H9 (cell line): Measurements from ENCODE around the gene DNAJB5. TPM values are rescaled to one million over a fixed set of nuclear protein-coding genes. Genes with fewer than 3 reads are reported as not detected.

Source experiments
- DNase-seq: peaks from one replicate; pipeline ENCODE4 v3.0.0-alpha.2; 2017
- H2AFZ ChIP-seq: one replicate; pipeline ENCODE4 v1.6.1; 2013; ENCODE audit warnings: mild to moderate bottlenecking, low read length, control low read depth, moderate library complexity
- H2AK5ac ChIP-seq: 2 replicates; pipeline ENCODE4 v1.6.1; 2013; ENCODE audit warnings: low read length, control low read depth, mixed read lengths; ENCODE audit not compliant: insufficient read length
- H2BK120ac ChIP-seq: one replicate; pipeline ENCODE4 v1.6.1; 2013; ENCODE audit warnings: low read depth, mild to moderate bottlenecking, low read length, control low read depth, inconsistent platforms; ENCODE audit not compliant: poor library complexity, severe bottlenecking
- H2BK12ac ChIP-seq: 2 replicates; pipeline ENCODE4 v1.6.1; 2013; ENCODE audit warnings: low read length, control low read depth, mixed read lengths, low read depth; ENCODE audit not compliant: insufficient read length
- H2BK15ac ChIP-seq: 2 replicates; pipeline ENCODE4 v1.6.1; 2013; ENCODE audit warnings: low read depth, low read length, control low read depth
- H2BK20ac ChIP-seq: one replicate; pipeline ENCODE4 v1.6.1; 2013; ENCODE audit warnings: low read depth, mild to moderate bottlenecking, low read length, control low read depth, inconsistent platforms; ENCODE audit not compliant: poor library complexity, severe bottlenecking
- H2BK5ac ChIP-seq: 2 replicates; pipeline ENCODE4 v1.6.1; 2013; ENCODE audit warnings: low read length, control low read depth, mixed read lengths; ENCODE audit not compliant: insufficient read length
- H3K14ac ChIP-seq: 2 replicates; pipeline ENCODE4 v1.6.1; 2013; ENCODE audit warnings: low read length, control low read depth; ENCODE audit not compliant: insufficient read depth
- H3K18ac ChIP-seq: 2 replicates; pipeline ENCODE4 v1.6.1; 2013; ENCODE audit warnings: low read depth, mild to moderate bottlenecking, mixed read lengths, low read length, control low read depth; ENCODE audit not compliant: insufficient read length
- H3K23ac ChIP-seq: 2 replicates; pipeline ENCODE4 v1.6.1; 2013; ENCODE audit warnings: low read length, control low read depth, mixed read lengths, low read depth; ENCODE audit not compliant: insufficient read length
- H3K23me2 ChIP-seq: 2 replicates; pipeline ENCODE4 v1.6.1; 2013; ENCODE audit warnings: low read depth, mild to moderate bottlenecking, mixed read lengths, low read length, control low read depth; ENCODE audit not compliant: insufficient read length, poor library complexity, severe bottlenecking
- H3K27ac ChIP-seq: 2 replicates; pipeline ENCODE4 v1.5.1; 2013; ENCODE audit warnings: low read length, control low read depth, mixed read lengths, low read depth; ENCODE audit not compliant: insufficient read length
- H3K27me3 ChIP-seq: 2 replicates; pipeline ENCODE4 v1.6.1; 2013; ENCODE audit warnings: low read length, control low read depth, inconsistent platforms; ENCODE audit not compliant: insufficient read depth
- H3K4ac ChIP-seq: 2 replicates; pipeline ENCODE4 v1.6.1; 2013; ENCODE audit warnings: low read depth, mild to moderate bottlenecking, control low read depth, inconsistent platforms, low read length, moderate library complexity
- H3K4me1 ChIP-seq: 2 replicates; pipeline ENCODE4 v1.6.1; 2013; ENCODE audit warnings: low read length, control low read depth, inconsistent platforms; ENCODE audit not compliant: insufficient read depth
- H3K4me2 ChIP-seq: 2 replicates; pipeline ENCODE4 v1.6.1; 2013; ENCODE audit warnings: low read length, control low read depth, mixed read lengths; ENCODE audit not compliant: insufficient read length, insufficient read depth
- H3K56ac ChIP-seq: 2 replicates; pipeline ENCODE4 v1.6.1; 2013; ENCODE audit warnings: low read depth, mild to moderate bottlenecking, mixed read lengths, low read length, control low read depth; ENCODE audit not compliant: insufficient read length
- H3K79me1 ChIP-seq: 2 replicates; pipeline ENCODE4 v1.6.1; 2013; ENCODE audit warnings: low read depth, mild to moderate bottlenecking, moderate library complexity, low read length, control low read depth, inconsistent platforms; ENCODE audit not compliant: insufficient read depth, poor library complexity, severe bottlenecking
- H3K79me2 ChIP-seq: 2 replicates; pipeline ENCODE4 v1.6.1; 2013; ENCODE audit warnings: low read length, control low read depth, inconsistent platforms; ENCODE audit not compliant: insufficient read depth
- H3K9ac ChIP-seq: 2 replicates; pipeline ENCODE4 v1.6.1; 2013; ENCODE audit warnings: low read length, control low read depth, mixed read lengths; ENCODE audit not compliant: insufficient read length; ENCODE audit errors: extremely low read depth
- H3K9me3 ChIP-seq: one replicate; pipeline ENCODE4 v1.6.1; 2013; ENCODE audit warnings: low read depth, low read length, inconsistent platforms; ENCODE audit not compliant: control insufficient read depth
- H3T11ph ChIP-seq: one replicate; pipeline ENCODE4 v1.6.1; 2013; ENCODE audit warnings: mild to moderate bottlenecking, low read length, control low read depth, inconsistent platforms
- H4K20me1 ChIP-seq: one replicate; pipeline ENCODE4 v1.6.1; 2013; ENCODE audit not compliant: control insufficient read depth, insufficient read length, insufficient read depth
- H4K5ac ChIP-seq: 2 replicates; pipeline ENCODE4 v1.6.1; 2013; ENCODE audit warnings: low read depth, mild to moderate bottlenecking, mixed read lengths, low read length, control low read depth; ENCODE audit not compliant: insufficient read length
- H4K8ac ChIP-seq: replicated peaks from 2 replicates; pipeline ENCODE4 v1.6.1; 2013; ENCODE audit warnings: low read length, control low read depth, mixed read lengths, low read depth; ENCODE audit not compliant: insufficient read length
- H4K91ac ChIP-seq: 2 replicates; pipeline ENCODE4 v1.6.1; 2013; ENCODE audit warnings: low read depth, mild to moderate bottlenecking, moderate library complexity, mixed read lengths, low read length, control low read depth; ENCODE audit not compliant: insufficient read length
- H3K27ac Mint-ChIP-seq, 3 experiments: 2 replicates in 2 of 3; 3 replicates in 1 of 3; pipeline ENCODE4 v1.8.0; 2020 to 2021; ENCODE audit warnings: mixed read lengths in 3 of 3, mild to moderate bottlenecking in 1 of 3, moderate library complexity in 1 of 3
- H3K27me3 Mint-ChIP-seq: 2 replicates; pipeline ENCODE4 v1.8.0; 2021; ENCODE audit warnings: low read depth, mild to moderate bottlenecking, moderate library complexity, mixed read lengths
- H3K36me3 Mint-ChIP-seq, 3 experiments: 2 replicates in 2 of 3; 3 replicates in 1 of 3; pipeline ENCODE4 v1.8.0; 2020 to 2021; ENCODE audit warnings: low read depth in 3 of 3, mixed read lengths in 3 of 3; ENCODE audit not compliant: insufficient read depth in 1 of 3
- H3K4me1 Mint-ChIP-seq, 2 experiments: 2 replicates each; pipeline ENCODE4 v1.8.0; 2020; ENCODE audit warnings: mixed read lengths in 2 of 2
- H3K4me3 Mint-ChIP-seq, 2 experiments: 2 replicates in 1 of 2; 3 replicates in 1 of 2; pipeline ENCODE4 v1.8.0; 2020 to 2021; ENCODE audit warnings: mild to moderate bottlenecking in 2 of 2, mixed read lengths in 2 of 2, moderate library complexity in 1 of 2
- H3K9me3 Mint-ChIP-seq, 2 experiments: 2 replicates in 1 of 2; 3 replicates in 1 of 2; pipeline ENCODE4 v1.8.0; 2020; ENCODE audit warnings: mild to moderate bottlenecking in 2 of 2, mixed read lengths in 2 of 2, moderate library complexity in 1 of 2
- CTCF ChIP-seq: fragments of 200-600 bp; sonication (generic); conservative IDR thresholded peaks from 3 replicates; pipeline ENCODE4 v1.8.0; 2021; ENCODE audit warnings: antibody characterized with exemption, mild to moderate bottlenecking
- WGBS: extraction: QIAGEN DNeasy Blood & Tissue Kit; methylation state at CpG from one replicate; pipeline ENCODE4 v1.1.7; 2013; ENCODE audit warnings: missing lambda C conversion rate, low lambda C conversion rate, mixed read lengths; ENCODE audit not compliant: insufficient read length; ENCODE audit errors: extremely low coverage; 5-methylcytosine and 5-hydroxymethylcytosine counted together
- total RNA-seq: library from RNA; stranded (reverse); gene quantifications from 2 replicates; pipeline ENCODE4 v1.2.1, GENCODE V29; 2021

The DNAJB5 gene
- total RNA-seq, 1 experiment from 2014 or later = 38.9 TPM

DNA sequence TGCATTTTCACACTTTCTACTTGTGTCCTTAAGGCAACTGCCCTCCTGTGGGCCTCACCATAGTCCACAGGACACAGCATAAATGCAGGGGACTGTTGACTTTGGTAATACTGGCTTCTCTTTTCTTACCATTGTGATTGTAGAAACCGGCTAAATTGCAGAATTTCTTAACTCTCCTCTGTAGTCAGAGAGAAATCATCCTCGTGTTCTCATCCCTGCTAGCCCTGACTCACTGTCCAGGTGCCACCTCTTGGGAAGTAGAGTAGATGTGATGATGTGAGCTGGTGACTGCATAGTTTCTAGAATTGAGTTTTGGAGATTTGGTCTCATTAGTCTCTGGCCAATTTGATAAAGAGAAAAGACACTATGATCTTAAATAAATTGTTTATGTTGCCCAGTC is 26.0 kb upstream of the DNAJB5 start:
- Histone ChIP-seq H3K27me3 (peaks cover 3% of the 10 kb centered on the region; the same call in 1 of the 2 replicates), H2AK5ac (no peak overlapping the region), H4K5ac (no peak overlapping the region), H2AFZ (no peak overlapping the region), H3K4me1 (peaks cover 6% of the 10 kb centered on the region; the same call in 1 of the 2 replicates), H2BK120ac (no peak overlapping the region), H3K79me2 (no peaks in the 10 kb centered on the region), H3K9ac (no peak overlapping the region), H4K91ac (no peak overlapping the region), H2BK12ac (no peak overlapping the region), H3K79me1 (no peaks in the 10 kb centered on the region), H3K27ac (no peak overlapping the region), H3K9me3 (no peaks in the 10 kb centered on the region), H3K4me2 (no peak overlapping the region), H4K8ac (no peak overlapping the region), H3K23me2 (peaks cover 1% of the 10 kb centered on the region), H3K18ac (no peak overlapping the region), H3T11ph (no peak overlapping the region), H3K4ac (no peak overlapping the region), H4K20me1 (no peaks in the 10 kb centered on the region), H2BK5ac (no peak overlapping the region), H2BK20ac (no peak overlapping the region), H3K23ac (no peak overlapping the region), H3K14ac (no peak overlapping the region), H3K56ac (no peak overlapping the region), H2BK15ac (no peak overlapping the region)
- no peak for DNase-seq
- TF ChIP-seq CTCF = no peak
- Mint-ChIP-seq H3K27ac (no peak overlapping the region; a peak in 1 of 7 replicates), H3K9me3 (no peaks in the 10 kb centered on the region), H3K36me3 (no peaks in the 10 kb centered on the region), H3K4me3 (no peak overlapping the region), H3K4me1 (peaks cover 20 to 33% of the 10 kb centered on the region in 2 experiments), H3K27me3 (peaks cover 37% of the 10 kb centered on the region)
- no CpG with 5 or more reads among the region's 2 CpGs for WGBS
